NCI-H2227 treated with DMSO at 0.1 percent for 48 hours (cell line): ENCODE measurements around the gene RXFP2.
A peak's percentile ranks its signal among the peaks of the same experiment; 100 is the strongest.

Source experiments
- DNase-seq: peaks from one replicate; lab custom pipeline; 2025; lab: John Stamatoyannopoulos, UW

RXFP2 gene

DNA sequence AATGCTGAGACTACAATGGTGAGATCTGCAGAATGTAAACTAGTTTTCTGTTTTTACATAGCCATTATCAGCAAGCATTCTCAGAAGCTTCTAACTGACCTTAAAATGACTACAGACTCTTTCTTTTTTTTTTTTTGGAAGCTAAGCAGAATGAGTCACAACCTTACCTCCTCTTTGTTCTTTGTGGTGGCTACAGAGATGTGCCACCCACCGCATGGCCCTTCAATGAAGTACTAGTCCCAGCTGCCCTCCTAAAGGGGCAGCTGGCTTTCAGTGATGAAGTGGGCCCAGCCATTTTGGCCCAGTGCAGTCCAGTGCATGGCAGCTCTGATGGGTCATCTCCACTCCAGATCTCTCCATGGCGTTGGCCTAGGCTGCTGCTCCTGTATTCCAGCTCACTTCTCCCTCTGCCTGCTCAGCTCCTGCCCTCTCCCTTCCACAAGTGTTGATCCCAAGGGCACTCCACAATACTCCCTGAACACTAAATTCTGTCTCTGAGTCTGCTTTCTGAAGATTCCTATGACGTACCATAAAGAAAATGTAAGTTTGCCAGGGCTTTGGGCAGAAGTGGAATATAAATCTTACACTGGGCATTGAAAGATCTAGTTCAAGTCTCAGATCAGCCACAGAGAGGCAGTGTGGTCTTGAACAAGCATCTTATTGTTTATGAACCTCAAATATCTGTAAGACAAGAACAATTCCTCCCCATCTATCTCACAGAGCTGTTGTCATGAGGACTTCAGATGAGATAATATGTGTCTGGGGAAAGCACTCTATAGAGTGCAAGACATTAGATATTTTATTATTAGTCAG is 85.6 kb downstream of the RXFP2 start:
- no peak for DNase-seq

DNA sequence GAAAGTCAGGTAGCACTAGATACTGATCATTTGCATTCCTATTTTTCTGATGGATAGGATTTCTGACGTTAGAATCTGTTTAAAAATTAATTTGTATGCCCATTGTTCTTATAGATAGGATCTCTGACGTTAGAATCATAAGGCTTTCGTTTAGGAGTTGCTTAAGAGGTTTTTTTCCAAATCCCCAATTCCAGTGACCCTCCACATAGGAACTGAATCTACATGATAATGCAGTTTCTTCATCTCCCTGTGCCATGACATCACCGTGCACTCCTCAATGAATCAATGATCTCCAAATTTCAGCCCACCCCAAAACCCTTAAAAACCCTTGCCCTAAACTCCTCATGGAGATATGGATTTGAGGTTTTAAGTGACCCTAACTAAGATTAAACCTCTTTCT is 87.2 kb downstream of the RXFP2 start:
- DNase-seq: no peak

DNA sequence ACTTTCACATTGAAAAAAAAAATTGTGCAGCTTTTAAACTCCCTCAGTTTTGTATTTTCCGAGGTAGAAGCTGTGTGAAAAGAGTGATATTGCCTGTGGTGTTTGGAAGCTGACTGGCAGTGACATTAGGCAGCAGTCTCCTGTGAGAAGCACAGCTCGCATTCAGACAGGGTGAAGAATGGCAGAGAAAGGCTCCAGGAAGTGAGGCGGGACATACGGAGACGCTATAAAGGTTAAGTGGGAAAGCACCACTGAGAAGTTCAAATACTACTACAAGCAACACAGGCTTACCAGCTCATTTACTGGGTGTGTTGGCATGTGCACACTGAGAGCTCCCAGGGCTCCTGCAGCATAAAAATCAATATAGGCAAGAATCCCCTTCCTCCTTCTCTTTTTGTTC is 88.4 kb downstream of the RXFP2 start:
- DNase-seq: peak; percentile 18

DNA sequence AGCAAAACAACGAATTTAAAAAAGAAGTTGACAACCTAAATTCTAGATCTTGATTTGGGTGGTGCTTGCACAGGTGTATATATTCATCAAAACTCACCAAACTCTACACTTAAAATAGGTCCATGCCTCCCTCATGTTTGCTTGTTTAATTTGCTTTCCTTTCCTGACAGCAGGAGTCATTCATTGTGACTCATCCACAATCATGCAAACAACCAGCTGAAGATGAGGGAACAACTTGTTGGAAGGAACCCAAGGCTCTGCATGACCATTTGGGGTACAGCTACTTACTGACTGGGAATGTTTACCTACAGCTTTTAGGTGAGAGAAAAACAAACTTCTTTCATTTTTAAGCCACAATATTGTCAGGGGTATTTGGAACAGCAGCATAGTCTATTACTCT is 96.6 kb downstream of the RXFP2 start:
- DNase-seq: no peak

DNA sequence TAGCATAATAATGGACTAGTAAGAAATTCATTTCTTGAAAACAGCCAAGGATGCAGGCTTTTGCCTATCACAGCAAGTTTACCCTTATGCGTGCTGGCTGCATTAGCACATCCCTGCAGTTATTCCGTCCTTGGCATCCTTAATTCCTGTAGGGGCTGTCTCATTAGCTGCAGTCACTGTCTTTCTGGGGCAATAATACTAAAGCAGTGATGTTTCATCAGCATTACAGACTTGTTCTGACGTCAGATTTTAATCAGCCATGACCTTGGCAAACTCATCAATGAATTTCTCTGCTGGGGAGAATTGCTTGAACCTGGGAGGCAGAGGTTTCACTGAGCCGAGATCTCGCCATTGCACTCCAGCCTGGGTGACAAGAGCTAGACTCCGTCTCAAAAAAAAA is 103.7 kb downstream of the RXFP2 start:
- no peak for DNase-seq

DNA sequence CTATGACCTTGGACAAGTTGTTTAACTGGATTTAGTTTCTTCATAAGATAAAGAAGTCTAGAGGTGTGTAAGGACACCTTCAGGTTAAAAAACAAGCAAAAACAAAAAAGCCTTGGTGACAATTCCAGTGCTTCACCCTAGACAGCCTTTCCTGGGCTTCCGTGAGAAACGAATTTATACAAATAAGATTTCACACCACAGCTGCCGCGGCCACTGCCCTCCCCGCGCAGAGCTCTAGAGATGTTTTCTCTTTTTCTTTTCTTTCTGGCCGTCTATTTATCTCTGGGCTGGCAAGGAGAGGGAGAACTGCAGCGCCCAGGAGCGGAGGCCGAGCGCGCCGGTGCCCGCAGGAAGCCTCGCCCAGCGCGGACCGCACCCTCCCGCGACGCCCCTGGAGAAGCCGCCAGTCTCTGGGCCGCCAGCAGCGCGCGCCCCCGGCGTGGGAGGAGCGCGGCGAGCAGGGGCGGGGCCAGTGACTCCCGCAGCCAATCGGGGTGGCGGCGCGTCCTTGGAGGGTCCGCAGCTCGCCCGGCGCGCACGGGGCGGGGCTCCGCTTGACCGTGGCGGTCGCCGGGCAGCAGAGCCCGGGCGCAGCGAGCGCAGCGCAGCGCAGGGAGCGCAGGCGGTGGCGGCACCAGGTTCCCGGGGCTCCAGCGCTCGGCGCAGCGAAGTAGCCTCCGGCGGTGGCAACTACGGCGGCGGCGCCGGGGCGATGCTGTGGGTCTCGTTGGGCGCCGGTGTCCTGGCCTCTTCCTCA is 107.0 kb downstream of the RXFP2 start:
- DNase-seq: peak; percentile 90

DNA sequence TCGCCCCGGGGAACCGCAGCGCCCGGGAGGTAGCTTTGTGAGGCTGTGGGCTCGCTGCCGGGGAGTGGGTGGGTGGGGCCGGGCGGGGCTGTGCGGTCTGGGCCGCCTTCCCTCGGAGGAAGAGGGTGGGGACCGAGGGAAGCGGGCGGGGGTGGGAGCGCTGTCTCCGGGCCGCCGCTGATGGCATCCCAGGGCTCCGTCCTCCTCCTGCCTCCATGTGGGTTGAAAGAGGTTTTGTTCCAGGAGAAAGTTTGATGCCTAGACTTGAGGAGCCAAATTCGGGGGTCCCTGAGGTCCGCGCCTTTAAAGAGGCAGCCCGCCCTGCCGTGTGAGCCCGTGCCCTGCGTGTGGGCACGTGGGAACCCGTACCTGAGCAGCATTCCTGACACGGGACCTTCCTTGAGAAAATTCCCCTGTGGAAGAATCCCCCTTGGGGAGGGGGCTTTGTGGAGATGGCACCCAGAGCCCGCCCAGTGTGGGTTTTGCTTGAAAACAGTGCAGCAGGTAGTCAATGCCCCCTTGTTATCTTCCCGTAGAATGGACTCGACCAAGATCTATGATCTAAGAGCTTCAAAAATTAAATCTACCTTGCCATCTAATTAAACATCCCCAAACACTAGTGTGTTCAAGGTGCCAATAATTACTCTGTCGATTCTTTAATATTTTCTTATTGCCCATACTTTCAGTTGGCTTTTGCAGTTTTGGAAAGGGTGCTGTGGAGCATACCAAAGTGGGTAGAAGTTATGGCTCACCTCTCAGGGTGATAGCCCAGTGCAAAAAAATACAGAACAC is 107.8 kb downstream of the RXFP2 start:
- peak; percentile 36 for DNase-seq

DNA sequence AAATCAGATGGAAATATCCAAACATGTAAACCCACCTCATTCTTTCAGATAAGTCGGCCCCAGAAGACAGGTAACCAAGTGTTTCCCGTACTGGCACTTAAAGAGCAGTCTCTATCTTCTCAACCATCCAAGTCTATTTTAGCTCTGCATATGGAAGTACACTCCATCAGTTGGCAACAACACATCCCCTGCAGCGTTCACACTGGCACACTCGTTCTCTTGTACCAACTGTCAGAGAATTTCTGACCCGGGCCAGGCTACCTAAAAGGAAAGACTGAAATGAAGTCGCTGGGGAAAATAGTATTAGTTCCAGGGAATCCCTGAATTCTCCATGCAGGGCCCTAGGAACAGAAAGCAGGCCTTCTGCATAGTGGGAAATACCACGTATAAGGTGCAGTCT is 109.3 kb downstream of the RXFP2 start:
- DNase-seq: no peak

DNA sequence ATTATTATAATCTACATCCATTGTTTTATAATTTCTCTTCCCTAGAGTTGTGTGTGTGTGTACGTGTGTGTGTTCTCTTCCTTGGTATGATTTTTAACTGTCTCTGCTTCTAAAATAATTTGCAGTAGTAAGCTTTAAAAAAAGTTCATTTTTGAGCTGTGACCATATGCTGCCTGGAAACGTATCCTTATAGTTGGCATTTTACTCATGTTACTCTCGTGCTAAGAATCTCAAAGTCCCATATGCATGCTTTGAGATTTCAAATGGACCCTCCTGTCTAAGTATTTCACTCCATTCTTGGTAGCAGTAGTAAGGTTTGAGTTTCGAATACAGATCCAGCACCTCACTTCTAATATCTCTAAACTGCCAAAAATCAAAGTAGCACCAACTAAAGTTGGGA is 109.9 kb downstream of the RXFP2 start:
- no peak for DNase-seq

DNA sequence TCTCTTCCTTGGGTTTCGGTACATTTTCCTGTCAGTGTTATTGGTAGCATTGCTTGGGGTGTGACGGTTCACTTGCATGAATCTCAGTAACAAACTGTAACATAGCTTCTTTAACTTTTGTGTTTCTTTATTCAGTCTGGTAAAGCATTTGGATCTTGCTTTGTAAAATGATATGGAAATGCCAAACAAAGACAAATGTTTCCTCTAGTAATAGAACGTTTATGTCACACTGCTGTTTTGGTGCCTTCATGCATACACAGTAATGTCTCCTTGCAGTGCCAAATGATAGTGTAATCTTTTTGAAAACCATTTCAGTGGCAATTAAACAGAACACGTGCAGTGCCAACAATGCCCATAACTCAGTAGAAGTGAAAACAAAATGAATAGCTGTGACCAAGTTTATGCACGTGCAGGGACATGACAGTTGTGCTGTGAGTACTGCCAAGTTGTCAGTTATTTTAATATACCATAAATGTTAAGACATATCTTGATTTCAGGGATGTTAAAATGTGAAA is 110.8 kb downstream of the RXFP2 start:
- no peak for DNase-seq

DNA sequence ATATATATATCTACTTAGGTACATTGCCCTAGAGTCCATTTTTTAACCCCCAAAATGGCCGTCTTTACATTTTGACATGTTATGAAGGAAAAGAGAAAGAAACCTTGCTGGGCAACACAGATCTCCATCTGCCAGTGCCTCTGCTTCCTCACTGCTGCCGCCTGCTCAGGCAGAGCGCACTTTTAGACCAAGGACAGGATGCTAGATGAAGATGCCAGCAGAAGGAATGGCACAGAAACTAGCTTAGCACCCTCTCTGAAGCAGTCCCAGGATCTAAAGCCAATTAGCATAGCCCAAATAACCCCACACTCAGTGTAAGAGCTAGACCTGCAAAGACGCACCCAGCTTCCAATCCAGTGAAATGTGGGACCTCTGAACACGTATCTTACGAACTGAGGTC is 111.9 kb downstream of the RXFP2 start:
- DNase-seq: no peak
